Kasumi-1 (cell line): ENCODE results near the gene MEF2D.

ENCODE experiments used
- DNase-seq, 2 experiments: peaks; one replicate each; lab custom pipeline; 2025; lab: John Stamatoyannopoulos, UW

The MEF2D gene

GRCh38 chr1:156487862-156488261 is 12.7 kb downstream of the MEF2D start:
- DNase-seq = no peak

- DNase-seq = no peak
Observed at GRCh38 chr1:156486421-156487344, 13.9 kb downstream of the MEF2D start.

- DNase-seq = no peak
Observed at GRCh38 chr1:156485984-156486383, 14.6 kb downstream of the MEF2D start.

GRCh38 chr1:156484480-156485058 is 16.0 kb downstream of the MEF2D start:
- DNase-seq = no peak

GRCh38 chr1:156483397-156483796 is 17.2 kb downstream of the MEF2D start:
- no peak for DNase-seq

- no peak for DNase-seq
Observed at GRCh38 chr1:156482276-156482675, 18.3 kb downstream of the MEF2D start.

- no peak for DNase-seq
Observed at GRCh38 chr1:156481527-156481926, 19.0 kb downstream of the MEF2D start.

- peak; percentile 76 to 82 for DNase-seq
Observed at GRCh38 chr1:156480411-156481192, 20.0 kb downstream of the MEF2D start.

GRCh38 chr1:156480016-156480370 is 20.6 kb downstream of the MEF2D start:
- DNase-seq = peak; percentile 71 to 79

GRCh38 chr1:156479093-156480015 is 21.2 kb downstream of the MEF2D start:
- no peak for DNase-seq

- no peak for DNase-seq
Observed at GRCh38 chr1:156478250-156478627, 22.3 kb downstream of the MEF2D start.

- DNase-seq = no peak
Observed at GRCh38 chr1:156477526-156478249, 22.9 kb downstream of the MEF2D start.

GRCh38 chr1:156476501-156477298 is 23.9 kb downstream of the MEF2D start:
- DNase-seq = no peak

GRCh38 chr1:156475568-156476500 is 24.7 kb downstream of the MEF2D start:
- no peak for DNase-seq

- no peak for DNase-seq
Observed at GRCh38 chr1:156474966-156475365, 25.6 kb downstream of the MEF2D start.

GRCh38 chr1:156471496-156472490 is 28.8 kb downstream of the MEF2D start:
- DNase-seq = no peak

- DNase-seq = no peak
Observed at GRCh38 chr1:156470473-156470872, 30.1 kb downstream of the MEF2D start.
